Activated gamma-delta T cell (primary cell): ENCODE data around the gene SRGAP1.
"Not testable (repeated sequence)": the region's sequence is repeated elsewhere in the genome, so short reads cannot be mapped to it uniquely, and the experiment has no call there.

Experiments used
- DNase-seq: peaks from one replicate; lab custom pipeline; 2025; lab: John Stamatoyannopoulos, UW

The SRGAP1 gene

DNA sequence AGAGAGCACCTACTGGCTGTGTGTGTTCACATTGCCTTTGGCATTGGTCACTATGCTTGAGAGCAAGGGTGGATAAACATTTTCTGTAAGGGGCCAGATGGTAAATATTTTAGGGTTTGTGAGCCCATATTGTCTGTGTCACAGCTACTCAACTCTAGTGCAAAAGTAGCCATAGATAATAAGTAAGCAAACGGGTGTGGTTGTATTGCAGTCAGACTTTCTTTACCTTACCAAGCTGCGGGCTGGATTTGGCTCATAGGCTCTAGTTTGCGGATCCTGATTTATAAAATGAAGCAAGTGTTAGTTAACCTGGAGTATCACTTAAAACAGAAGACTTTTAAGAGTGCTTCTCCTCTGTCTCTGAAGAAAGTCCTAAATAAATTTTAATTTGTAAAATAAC, 208.6 kb downstream of the SRGAP1 start:
- DNase-seq = no peak

DNA sequence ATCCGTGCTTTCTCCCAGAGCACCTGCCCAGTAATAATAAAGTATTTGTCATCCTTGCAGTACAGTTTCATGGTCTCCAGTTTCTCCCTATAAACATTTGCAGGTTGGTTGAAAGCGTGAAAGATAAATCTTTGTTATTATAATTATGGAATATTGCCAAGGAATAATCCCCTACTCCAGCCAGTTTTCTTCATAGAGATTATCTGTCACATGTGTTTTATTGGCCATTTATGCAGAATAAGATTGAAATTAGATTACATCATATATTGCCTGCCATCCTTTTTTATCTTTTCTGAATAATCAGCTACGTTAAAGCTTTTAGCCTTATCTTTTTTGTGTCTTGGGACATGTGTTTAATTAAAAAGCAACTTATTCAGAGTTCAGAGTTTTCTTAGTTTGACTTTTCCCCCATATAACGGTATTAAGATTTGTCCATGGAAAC, 209.6 kb downstream of the SRGAP1 start:
- no peak for DNase-seq

DNA sequence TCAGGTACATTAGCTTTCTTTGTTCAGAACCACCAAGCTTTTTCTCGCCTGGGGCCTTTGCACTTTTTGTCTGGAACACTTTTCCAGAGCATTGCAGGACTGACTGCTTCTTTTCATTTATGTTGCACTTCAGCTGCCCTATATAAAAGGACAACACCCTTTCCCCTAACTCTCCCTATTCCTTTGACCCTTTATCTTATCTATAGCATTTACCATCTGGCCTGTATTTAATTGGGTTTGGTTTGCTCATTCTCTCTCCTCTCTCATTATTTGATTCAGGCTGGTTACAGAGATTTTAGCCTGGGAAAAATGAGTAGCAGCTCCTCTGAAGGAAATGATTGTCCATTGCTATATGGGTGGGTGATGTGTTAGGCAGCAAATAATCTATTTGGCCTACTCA, 212.2 kb downstream of the SRGAP1 start:
- no peak for DNase-seq

DNA sequence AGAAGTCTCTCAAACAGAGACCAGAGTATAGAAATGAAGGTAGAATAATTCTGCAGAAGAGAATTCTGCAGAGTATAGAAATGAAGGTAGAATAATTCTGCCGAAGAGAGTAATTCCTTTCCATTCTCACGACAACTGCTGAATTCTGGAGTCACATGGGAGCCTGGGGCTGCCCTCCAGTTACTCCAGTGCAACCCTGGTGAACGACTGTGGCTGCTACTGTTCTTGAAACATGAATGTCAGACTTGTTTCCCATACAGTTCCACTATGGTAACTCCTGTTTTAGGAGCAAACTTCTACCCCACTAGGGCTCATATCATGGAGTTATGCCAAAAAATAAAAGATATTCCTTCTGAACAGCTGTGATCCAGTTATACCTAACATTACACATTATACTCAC, 213.2 kb downstream of the SRGAP1 start:
- DNase-seq = no peak

DNA sequence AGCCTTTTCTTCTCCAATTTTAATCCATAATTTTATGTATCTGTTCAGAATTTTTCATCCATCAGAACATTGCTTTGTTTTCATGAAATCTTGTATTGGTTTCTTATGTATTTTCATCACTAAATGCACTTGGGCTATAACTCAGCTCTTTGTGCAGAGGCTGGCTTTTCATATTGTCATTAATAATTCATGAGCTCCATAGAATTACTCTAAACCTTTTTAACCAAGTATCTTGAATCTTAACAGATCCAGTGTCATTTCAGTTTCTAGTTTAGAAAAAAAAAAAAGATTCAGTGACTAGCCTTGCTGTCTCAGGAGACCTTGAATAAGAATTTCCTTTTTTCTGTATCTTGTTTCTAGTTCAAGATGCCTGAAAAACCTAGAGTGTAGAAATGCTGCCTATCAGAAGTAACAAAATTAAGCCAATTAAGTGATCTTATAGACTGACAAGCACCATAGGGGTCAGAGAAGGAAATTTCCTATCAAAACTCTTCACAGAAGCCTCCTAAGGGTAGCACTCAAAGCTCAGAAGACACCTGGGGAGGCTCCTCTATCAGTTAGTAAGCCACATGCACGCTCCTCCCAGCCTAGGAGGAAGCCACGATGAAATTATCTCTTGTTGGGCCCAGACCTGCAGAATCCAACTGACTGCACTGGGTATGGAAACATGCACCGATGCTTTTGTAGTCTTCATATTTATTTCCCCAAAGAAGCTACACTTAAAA, 214.2 kb downstream of the SRGAP1 start:
- no peak for DNase-seq

DNA sequence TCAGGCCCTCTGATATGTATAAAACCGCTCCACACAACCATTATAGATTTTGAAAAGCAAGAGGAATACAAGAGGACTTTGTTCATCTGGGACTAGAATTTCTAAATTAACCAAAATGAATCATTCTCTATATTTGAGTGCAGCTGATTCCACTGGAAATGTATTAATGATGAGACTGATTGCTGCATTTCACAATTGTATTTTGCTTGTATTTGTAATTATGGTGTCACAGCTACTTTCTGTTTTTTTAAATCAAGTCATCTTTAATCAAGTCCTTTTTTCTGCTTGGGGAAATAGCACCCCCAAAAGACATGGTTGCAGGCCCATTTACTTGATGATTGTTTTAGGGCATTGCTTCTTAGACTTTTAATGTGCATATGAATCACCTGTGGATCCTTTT, 215.2 kb downstream of the SRGAP1 start:
- no peak for DNase-seq

DNA sequence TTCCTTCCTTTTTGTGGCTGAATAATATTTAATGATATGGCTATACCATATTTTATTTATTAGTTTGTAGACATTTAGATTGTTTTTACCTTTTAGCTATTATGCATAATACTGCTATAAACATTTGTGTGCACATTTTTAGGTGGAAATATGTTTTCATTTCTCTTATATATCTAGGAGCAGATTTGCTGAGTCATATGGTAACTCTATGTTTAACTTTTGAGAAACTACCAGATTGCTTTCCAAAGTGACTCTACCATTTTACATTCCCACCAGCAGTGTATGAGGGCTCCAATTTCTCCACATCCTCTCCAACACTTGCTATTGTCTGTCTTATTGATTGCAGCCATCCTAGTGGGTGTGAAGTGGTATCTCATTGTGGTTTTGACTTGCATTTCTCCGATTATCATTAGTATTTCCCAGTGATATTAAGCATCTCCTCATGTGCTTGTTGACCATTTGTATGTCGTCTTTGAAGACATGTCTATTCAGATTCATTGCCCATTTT, 217.4 kb downstream of the SRGAP1 start:
- DNase-seq = no peak

DNA sequence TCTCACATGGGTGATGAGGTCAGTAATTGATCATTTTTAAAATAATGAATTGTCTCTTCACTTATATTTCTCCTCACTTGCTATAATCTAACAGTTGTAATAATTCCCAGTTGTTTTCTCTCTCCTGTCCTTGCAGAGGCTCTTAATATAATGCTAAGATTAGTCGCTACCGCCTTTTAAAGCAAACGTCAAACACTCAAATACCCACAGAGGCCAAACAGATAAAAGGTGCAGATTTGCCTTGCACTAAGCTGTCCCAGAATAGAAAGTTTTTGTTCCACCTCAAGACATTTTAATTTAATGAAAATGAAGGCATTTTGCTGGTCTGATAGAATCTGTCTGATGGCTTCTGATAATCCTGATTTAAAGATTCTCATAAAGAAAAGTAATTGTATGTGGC, 218.6 kb downstream of the SRGAP1 start:
- no peak for DNase-seq

DNA sequence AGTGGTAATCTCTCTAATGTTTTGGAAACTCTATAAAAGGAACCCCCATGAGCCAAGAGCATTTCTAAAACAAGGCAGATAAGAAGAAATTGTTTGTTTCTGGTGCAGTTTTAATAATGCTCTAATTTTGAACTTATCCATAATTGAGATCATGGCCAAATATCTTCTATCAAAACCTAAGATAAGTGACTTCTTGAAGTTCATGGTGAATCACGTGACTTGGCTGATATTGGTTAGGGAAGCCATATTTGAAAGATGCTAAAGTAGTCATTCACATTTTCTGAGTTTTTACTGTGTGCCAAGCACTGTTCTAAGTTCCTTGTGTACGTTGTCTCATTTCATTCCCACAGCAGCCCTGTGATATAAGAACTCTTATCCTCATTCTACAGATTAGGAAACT, 219.7 kb downstream of the SRGAP1 start:
- no peak for DNase-seq

DNA sequence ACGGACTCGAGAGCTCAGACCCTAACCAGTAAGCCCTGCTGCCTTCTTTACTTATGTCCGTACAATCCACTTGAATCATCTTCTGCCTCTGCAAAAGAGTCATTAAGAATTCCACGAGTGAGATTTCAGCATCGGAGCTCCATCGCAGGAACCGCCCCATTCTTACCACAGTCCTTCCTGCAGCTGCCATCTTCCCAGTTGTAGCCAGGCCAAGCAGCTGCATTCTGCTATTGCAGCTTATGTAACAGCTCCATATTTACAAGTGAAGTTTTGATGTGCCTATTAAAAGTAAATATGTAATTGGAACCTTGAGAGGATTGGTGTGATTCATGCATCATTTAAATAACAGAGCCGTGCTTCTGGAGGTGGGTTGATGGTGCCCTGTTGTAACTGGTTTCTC, 220.2 kb downstream of the SRGAP1 start:
- no peak for DNase-seq

DNA sequence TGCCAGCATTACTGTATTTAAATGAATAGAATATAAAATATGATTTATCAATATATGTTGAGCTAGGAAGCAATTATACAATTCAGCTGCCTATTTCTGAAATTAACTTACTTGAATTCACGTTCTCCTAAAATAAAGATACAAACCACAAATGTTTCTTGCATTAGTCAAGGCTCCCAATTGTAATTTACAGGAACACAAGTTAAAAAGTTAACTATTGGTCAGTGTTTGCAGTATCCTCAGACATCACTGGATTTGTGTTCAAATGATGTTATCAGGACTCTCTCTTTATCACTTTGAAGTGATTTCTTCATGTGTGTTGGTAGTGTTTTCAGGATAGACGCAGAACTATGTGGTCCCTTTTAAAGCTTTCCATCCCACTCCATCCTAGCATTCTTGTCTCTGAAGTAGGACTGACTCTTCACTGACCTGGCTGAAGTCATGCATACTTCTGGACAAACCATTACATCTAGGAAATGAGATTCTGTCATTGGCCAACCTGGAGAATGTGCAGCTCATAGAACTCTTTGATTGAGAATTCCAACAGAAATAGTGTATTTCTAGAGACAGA, 221.5 kb downstream of the SRGAP1 start:
- DNase-seq = no peak

DNA sequence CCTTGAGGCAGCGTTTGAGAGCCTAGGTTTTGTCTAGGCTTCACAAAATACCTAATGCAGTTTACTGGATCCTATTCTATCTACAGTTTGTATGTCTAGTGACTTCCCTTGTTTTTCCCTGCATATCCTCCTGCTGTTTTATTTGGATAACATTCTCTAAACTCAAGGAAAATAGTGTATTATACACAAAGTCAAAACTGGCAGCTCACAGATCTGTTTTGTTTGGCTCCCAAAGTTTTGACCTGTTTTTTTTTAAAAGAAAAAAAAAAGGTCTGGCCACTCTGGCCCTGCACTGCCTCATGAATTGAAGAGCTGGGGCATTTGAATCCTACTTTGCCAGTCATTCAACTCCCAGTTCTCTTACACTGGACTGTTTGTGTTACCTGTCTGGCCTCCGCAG, 222.3 kb downstream of the SRGAP1 start:
- no peak for DNase-seq

DNA sequence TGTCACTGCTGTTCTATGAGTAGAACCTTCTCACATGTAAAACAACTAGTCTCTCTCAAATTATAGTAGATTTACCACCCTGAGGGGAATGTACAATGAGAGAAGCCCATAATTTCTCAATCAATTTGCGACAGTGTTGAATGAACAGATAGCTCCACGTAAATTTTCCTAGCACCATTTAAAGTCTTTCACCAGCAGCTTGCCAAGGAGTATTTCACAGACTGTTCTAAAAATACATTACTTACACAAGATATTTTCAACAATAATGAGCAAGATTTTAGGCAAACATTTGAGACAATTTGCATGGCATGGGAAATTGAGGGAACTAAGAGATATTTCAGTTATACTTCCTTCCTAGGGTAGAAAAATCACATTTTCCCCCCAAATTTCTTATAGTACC, 226.0 kb downstream of the SRGAP1 start:
- DNase-seq = no peak

DNA sequence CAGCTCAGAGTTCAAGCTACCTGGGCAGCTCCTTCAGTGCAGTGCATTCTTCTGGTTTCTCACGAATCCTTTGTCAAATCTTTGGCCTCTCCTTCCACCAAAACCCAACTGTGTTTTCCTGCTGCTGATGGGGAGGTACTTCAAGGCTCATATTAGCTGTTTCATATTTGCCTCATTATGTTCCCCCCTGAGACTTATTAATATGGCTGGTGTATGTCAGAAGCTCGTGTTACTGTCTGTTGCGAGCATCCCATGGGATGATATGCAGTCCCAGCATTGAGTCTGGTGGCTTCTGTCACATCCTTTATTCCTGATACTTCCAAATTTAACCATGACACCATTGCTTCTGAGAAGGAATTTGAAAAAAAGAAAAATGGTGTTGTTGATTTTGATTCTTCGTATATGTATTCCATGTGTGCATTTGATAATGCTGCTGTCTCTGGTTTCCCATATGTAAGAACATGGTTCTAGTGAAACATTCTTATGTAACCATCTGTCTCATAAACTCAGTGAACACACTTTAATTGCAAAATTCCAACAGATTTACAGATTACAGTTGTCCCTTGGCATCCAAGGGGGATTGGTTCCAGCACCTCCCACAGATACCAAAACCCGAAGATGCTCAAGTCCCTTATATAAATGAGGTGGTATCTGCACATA, 228.5 kb downstream of the SRGAP1 start:
- no peak for DNase-seq

DNA sequence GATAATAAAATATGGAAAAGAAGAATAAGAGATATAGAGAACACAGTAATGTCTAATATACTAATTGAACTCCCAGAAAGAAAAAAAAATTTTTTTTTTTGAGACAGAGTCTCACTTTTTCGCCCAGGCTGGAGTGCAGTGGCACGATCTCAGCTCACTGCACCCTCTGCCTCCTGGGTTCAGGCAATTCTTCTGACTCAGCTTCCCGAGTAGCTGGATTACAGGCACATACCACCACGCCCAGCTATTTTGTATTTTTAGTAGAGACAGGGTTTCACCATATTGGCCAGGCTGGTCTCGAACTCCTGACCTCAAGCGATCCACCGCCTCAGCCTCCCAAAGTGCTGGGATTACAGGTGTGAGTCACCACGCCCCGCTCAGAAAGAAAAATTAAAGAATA, 232.1 kb downstream of the SRGAP1 start:
- not testable (repeated sequence) for DNase-seq

DNA sequence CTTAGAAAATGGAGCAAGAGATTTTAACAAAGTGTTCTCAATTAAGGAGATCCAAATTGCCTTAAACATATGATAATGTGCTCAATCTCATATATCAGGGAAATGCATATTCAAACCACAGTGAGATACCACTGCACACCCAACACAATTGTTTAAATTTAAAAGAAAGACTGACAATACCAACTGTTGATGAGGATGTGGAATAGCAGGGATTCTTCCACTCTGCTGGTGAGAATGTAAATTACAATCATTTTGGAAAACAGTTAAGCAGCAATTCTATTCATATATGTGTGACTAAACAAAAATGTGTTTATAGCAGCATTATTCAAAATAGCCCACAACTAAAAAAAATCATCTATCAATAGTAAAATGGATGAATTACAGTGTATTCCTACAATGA, 233.4 kb downstream of the SRGAP1 start:
- DNase-seq = no peak

DNA sequence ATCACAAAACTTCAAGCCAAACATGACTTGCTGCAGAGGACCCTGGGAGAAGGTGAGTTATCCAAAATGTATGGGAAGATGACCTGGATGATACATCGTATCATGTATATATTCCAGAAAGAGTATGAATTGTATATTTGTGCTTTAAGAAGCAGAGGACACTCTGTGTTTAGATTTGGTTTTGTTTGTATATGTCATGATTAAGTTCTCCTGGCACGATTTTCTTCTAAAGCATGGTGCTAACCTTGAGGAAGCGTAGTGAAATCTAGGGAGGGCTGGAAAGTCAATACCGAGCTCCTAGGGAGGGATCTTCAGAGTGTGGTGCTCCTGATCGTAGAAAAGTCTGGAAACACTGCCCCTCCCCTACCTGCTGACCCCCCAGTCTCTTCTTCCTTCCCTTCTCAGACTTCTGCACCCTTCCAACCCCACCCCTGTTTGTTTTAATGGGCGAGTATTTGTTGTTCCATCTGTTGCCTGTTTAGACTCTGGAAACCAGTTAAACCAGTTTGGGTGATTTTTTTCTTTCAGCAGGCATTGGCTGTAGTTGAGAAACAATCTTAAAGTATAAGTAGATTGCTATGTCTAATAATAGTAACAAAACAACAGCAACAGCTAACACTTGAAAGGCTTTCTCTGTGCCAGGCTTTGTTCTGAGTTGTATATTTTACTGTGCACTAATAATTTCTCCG, 236.0 kb downstream of the SRGAP1 start:
- no peak for DNase-seq

DNA sequence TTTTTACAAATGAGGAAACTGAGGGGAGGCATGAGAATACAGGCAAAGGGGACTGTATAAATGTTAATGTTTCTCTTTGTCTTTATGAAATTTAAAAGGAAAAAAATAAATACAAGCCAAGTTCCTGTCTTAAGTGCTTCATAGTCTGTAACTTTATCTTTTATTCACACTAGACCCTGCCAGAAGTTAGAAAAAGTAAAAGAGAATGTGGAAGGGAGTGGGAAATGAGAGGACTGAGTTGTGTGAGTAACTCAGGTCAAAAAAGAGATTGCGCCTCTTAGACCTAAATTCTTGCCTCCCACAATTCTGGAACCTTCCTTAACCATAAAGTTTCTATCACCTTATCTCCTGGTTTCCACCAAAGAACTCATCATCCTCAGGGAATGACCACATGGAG, 236.5 kb downstream of the SRGAP1 start:
- no peak for DNase-seq

DNA sequence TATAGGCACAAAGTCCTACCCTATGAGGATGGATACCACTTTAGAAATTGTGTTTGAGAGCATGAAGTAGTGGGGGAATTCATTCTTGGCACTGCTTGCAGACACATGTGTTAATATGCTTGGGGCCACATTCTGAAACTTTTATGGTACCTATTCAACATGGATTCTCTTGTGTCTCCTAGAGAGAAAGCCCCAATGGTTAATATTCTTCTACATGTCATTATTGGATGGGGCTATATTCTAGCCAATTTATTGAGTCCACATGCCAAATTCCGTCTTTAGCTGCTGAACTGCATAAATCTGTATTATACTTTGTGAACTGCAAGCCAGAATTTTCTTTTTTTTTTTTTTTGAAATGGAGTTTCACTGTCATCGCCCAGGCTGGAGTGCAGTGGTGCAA, 237.6 kb downstream of the SRGAP1 start:
- no peak for DNase-seq

DNA sequence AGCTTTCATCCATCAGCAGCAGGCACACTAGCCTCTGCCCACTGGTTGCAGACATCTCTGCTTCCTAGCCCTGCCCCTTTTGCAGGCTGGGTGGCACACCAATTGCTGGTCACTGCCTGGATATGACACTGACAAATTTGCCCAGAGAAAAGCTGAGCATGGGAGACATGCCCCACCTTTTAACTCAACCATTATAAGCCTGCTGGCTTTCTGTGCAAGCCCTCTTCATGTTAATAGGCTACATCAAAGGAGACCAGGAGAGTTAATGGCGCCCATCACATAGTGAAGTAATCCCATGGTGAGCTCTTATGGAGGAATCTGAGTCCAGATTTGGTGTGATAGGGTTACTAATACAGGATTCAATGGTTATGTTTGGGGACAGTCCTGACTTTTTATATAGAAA, 238.4 kb downstream of the SRGAP1 start:
- DNase-seq = no peak

DNA sequence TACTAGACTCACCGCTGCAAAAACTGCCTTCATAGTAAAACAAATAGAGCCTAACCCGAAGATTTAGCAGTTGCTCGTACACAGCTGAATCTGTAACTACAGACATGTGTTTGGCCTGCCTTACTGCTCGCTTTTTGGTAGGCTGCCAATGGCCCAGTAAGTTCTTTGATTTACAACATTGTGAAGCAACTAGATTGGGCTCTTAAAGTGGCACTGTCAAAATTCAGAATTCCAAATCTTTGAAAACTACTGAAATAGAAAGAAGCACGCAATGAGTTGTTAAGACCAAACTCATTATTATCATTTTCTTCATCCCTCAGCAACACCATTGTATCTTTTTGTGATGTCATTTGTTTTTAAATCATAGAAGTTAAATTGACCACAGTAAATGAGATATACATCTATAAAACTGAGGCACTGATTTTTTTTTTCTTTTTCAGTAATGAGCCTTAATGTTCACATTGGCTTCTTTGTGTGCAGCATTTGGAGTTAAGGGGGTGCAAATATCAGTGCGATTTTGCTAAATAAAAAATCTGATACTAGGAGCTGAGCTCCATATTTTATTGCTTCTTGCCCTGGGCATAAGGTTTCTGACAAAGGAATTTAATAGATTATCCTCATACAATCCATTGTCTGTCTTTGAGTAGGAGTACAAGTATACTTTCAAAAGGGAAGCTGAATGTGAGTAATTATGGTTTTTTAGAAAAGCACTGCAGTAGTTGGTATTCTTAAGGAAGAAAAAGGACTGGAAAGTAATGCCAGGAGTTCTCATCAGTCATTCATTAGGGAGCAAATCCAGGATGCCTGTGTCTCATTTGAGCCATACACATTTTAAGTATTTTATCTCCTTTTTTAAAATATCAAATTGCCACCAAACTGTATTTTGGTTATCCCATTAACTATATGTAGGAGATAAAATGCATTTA, 239.0 kb downstream of the SRGAP1 start:
- no peak for DNase-seq

DNA sequence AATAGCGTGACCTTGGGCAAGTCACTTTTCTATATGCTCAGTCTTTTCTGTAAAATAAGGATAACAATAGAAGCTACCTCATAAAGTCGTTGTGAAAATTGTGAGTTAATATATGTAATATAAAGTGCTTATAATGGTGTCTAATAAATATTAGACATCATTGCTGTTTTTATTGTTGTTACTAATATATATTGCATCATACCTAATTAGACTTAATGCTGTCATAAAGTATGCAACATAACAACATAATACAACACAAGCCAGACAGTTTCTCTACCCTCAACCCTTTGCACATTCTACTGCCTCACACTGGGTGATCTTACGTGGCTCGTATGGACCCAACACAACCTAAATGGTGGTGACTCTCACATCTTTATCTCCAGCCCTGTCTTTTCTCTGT, 240.7 kb downstream of the SRGAP1 start:
- DNase-seq = no peak
